ENCODE results near the gene ARL4D.
"Not testable (repeated sequence)": the region's sequence is repeated elsewhere in the genome, so short reads cannot be mapped to it uniquely, and the experiment has no call there.

Gene ARL4D, protein sequence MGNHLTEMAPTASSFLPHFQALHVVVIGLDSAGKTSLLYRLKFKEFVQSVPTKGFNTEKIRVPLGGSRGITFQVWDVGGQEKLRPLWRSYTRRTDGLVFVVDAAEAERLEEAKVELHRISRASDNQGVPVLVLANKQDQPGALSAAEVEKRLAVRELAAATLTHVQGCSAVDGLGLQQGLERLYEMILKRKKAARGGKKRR

DNA sequence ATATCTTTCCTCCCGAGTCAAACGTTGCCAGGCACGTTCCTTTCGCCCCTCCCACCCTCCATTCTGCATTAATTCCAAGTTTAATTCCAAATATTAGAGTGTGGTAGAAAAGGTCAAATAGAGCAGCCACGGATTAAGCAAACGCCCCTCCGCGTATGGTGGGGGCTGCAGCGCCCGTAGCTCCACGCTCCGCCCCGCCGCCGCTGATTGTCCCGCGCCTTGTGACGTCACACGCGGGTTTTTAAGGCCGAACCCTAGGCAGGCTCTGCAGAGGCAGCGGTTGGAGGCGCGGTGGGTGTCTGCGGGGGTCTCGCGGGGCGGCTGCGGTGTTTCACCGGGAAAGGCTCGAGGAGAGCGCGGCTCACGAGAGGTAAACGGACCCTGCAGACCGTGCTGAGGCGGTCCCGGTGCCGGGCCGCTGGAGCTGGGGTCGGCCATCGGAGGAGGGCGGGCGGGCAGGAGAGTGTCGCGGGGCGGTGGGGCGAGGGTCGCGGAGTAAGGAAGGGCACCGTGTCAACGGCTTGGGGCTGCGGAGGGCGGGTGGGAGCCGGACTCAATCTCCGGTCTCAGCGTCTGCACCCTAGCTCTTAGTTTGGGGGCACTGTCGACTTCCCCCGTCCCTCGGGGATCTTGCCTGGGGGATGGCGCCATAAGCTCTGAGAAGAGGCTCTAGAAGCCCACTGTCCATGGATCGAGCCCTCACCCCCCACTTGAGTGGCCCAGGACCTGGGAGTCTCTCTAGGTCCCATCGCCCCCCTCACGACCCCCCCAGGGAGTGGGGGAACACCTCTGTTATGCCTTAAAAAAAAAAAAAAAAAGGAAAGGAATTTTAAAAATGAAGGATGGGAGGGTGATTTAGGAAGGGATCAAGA is at the start of gene ARL4D:
ARL4D (plus strand) TSS at position 270 of the 872 bp plus-strand sequence. CDS start 740 bp downstream, outside the sequence.
- DNase-seq (ENCODE audit: low read depth), result no peak

DNA sequence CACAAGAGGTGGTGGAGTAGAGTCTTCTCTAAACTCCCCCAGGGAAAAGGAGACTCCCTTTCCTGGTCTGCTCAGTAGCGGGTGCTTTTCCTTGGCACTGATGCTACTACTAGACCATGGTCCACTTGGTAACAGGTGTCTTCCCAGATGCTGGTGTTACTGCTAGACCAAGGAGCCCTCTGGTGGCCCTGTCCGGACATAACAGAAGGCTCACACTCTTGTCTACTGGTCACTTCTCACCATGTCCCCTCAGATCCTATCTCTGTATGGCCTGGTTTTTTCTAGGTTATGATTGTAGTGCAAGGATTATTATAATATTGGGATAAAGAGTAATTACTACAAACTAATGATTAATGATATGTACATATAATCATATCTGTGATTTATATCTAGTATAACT is 49.7 kb upstream of the ARL4D start:
- no peak for DNase-seq (ENCODE audit: low read depth)

DNA sequence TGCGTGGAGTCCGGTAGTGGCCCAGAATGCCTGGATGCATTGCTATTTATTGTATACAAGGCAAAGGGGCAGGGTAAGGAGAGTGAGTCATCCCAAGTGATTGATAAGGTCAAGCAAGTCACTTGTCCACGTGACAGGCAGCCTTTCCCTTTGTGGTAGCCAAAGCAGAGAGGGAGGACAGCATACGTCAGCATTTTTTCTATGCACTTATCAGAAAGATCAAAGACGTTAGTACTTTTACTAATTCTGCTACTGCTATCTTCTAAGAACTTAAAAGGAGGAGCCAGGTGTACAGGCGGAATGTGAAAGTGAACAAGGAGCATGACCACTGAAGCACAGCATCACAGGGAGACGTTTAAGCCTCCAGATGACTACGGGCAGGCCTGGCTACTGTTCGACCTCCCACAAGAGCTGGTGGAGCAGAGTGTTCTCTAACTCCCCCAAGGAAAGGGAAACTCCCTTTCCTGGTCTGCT is 47.9 kb upstream of the ARL4D start:
- DNase-seq (ENCODE audit: low read depth), result no peak

DNA sequence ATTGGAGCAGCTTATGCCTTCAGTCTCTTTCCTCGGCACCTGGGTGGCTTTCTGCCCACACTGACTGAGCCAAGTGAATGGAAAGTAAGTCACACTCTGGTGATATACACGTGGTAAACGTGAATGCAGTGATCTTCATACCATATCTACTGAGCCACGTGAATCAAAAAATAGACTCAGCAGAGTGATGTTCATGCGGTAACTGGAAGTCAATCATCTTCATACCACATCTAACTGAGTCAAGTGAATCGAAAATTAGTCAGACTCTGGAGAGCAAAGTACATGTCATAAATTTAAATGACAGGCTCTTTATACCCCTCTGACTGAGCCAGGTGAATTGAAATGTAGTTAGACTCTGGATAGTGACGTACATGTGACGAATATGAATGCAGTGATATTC is 47.1 kb upstream of the ARL4D start:
- no peak for DNase-seq (ENCODE audit: low read depth)

DNA sequence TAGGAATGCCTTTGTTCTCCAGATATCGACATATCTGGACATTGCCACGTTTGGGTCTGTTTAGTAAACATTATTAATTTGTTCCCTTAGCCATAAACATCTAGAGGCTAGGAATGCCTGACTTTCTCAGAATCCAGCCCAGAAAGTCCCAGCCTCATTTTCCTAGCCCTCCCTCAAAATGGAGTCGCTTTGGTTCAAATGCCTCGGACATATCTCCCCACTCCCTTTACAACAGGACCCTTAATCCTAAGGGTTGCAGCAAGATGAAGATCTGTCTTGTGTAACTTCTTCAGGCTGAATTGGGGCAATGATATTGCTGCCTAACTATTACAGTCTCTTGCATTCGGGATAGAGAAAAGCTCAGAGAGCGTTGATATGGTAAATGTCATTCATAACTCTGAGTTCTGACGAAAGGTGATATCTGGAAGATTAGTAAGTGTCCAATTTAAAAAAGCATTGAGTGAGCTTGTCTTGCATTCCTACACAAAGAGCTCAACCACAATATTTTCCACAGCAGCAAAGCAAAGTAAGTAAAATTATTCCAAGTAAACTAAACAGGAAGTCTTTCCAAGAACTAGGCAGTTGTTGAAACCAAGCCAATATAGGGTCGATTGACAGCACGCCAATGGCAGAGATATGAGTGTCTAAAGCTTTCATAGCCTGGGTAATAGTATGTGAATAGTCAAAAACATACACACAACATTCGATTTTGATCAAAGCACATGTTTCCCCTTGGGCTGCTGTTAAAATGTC is 46.0 kb upstream of the ARL4D start:
- DNase-seq (ENCODE audit: low read depth), result no peak

DNA sequence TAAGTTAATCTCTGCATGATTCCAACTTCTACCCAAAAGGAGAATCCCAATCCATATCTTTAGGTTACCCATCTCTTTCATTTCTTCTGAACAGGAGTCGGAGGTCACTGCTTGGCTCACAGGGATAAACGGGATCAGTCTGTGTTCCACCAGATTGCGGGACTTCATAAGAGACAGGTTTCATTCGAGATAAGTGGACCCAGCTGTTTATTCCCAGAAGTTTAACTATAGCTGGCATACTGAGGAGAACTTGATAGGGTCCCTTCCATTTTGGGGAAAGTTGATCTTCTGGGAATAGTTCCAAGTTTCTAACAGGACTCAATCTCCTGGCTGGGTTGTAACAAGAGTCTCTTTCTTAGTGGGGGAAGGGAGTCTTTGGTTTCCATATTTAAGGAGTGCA is 45.4 kb upstream of the ARL4D start:
- no peak for DNase-seq (ENCODE audit: low read depth)

DNA sequence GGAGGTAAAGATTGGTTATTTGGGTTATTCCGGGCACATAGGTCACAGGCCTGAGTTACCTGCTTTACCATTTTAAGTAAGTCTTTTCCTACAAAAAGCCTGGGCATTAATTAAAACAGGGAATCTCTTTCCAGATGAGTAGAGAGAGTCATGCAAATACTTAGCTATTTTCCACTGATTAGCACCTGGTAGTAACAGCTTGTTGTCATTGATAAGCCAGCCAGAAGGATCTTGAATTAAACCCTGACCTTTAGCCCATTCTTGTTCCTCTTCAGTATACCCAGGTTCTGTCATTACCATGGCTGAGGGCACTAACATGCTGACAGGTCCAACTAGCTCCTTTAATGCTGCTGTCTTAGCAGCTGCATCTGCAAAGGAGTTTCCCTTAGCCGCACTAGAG is 44.4 kb upstream of the ARL4D start:
- DNase-seq (ENCODE audit: low read depth), result no peak

DNA sequence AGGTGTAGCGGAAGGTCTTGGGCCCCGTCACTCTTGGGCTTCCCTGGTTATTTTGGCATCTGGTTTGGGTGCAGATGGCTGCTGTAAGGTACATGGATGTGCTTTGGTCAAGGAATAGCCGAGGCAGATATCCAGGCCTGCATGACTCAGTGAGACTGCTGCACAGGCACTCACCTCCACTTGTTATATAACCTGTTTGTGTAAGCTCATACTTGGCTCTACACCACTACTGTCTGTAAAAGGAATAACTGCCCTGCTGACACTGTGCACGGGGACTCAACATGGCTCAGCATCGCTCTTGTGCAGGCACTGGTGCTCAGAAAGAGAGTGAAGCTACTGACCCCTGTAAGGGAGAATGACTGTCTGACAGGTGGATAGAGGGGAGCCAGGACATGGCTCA is 42.3 kb upstream of the ARL4D start:
- no peak for DNase-seq (ENCODE audit: low read depth)

DNA sequence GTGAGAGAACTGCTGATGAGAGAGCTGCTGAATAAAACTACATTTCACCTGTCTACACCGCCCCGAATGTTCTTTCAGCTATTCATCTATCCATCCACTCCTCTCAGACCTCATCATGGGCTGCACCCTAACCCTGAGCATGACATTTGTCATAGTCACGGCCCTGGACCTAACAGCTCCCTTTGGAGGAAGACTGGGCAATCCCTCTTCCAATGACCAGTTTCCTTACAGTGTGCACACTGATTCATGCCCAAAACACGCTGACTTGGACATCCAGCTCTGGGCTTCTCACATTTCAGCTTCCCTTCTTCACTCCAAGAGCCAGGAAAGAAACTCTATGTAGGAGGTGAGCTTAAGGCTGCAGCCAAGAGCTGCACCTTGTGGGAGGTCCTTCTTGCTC is 41.8 kb upstream of the ARL4D start:
- DNase-seq (ENCODE audit: low read depth), result peak; percentile 80

DNA sequence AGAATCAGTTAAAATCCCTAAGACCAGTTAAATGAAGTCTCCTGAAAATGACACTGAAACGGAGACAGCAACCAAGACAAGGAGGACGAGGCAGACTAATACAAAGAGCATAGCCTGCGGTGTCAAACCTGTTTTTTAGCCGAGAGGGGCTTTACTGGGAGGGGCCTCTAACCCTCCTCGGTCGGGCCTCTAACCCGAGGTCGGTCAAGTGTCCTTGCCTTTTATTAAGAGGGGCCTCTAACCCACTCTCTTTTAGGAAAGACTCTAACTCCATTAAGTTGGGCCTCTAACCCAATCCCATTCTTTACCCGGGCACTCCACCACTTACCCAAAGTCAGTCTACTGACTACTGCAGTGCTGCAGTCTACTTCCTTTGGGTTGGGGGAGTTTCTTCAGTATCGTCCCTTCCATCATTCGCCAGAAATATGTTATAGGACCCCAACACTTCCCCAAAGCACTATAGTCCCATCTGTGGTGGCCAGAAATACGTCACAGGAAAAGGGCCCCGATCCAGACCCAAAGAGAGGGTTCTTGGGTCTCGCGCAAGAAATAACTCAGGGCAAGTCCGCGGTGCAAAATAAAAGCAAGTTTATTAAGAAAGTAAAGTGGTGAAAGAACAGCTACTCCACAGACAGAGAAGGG is 39.2 kb upstream of the ARL4D start:
- no peak for DNase-seq (ENCODE audit: low read depth)

DNA sequence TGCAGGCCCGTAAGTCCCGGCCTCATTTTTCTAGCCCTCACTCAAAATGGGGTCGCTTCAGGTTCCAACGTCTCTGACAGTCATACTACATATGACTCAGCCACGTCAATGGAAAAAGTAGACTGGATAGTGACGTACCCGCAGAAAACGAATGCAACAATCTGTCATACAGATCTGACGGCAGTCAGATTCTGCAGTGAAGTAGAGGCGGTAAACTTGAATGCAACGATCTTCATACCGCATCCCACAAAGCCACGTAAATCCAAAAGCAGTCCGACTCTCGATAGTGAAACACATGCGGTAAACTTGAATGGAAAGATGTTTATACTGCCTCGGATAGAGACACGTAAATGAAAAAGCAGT is 38.4 kb upstream of the ARL4D start:
- DNase-seq (ENCODE audit: low read depth), result peak; percentile 39

DNA sequence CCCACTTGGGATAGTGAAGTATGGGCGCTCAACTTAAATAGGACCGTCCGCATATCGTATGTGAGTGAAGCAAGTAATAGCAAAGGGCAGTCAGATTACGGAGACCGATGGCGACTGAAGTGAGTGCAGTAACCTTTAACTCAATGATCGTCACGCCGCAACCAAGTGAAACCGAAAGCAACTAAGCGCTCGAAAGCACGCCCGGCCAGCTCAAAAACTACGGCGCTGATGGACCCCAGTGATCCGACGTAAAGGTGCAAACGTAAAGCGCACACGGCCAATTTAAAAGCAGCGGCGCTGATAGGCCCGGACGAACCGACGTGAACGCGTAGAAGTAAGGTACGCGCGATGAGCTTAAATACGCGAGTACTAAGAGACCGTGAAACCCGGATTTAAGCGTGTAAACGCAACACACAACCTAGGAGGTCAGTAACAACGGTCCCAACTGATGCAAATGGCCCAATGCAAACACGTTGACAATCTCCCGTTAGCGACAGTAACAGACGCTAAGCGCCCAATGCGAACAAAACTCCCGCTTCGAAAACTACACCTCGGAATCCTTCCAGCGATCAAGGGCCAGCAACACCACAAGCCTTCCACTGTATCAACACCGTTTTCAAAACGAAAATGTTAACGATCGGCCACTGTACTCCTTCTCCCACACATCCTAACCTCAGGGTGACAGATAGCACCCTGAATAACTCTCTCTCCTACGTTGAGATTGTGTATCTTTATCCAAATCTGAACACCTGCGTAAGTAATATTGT is 37.9 kb upstream of the ARL4D start:
- DNase-seq (ENCODE audit: low read depth), result peak; percentile 94

DNA sequence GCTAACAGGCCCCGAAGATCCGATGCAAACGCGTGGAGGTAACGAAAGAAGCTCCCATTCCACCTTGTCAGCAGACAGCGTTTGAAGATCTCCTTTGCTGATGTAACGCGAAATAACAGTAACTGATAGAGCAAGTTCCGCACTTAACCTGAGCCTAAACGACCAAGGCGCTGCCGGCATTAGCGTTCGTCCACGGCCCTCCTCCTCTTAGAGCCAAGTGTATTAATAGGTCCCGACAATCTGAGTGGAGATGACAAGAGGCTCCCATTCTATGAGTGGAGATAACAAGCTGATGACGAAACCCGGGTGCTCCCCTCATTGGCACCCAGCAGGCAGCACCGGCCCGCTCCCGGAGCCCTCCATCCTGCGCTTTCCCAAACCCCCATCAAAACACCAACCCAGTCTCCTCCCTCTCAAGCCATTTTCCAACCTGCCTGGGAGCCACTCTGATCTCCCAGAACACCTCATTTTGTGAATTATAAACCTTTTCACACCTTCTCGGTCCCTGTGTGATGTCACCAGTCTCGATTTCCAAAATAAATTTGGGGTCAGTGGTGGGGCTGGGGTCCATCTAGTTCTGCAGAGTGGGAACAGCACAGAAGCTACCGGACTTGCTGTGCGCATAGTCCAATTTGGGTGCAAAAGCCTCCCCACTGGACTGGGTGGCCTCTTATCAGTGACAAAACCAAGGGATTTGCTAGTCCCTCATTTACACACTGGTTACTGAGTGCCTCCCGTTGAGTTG is 35.4 kb upstream of the ARL4D start:
- DNase-seq (ENCODE audit: low read depth), result no peak

DNA sequence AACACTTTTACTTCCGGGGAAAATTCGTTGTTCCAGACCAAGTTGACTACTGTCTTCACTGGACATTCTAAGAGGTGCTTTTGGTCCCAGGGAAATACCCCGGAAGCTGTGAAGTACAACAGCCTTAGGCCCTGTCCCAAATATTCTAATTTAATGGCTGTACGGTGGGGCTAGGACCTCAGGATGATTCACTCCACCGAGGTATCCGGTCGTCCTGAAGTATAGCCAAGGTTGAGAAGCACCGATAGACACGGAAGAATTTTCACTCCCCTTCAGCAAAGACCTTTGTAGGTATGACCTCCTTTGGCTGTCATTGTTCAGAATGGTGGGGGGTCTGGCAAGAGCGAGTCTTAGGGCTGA is 34.9 kb upstream of the ARL4D start:
- DNase-seq (ENCODE audit: low read depth), result no peak

DNA sequence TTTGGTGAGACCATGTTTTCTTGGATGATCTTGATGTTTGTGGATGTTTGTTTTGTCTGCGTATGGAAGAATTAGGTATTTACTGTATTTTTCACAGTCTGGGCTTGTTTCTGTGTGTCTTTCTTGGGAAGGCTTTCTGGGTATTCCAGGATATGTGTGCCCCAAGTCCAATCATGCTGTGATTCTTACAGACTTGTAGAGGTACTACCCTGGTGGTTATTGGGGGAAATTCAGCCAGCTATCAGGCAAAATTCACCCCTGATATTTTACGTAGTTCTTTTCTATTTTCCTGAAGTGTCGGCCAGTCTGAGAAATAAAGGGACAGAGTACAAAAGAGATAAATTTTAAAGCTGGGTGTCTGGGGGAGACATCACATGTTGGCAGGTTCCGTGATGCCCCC is 33.4 kb upstream of the ARL4D start:
- DNase-seq (ENCODE audit: low read depth), result no peak

DNA sequence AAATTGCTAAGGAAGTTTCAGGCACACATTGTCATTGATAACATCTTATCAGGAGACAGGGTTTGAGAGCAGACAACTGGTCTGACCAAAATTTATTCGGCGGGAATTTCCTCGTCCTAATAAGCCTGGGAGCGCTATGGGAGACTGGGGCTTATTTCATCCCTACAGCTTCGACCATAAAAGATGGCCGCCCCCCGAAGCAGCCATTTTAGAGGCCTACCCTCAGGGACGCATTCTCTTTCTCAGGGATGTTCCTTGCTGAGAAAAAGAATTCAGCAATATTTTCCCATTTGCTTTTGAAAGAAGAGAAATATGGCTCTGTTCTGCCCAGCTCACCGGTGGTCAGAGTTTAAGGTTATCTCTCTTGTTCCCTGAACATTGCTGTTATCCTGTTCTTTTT is 32.9 kb upstream of the ARL4D start:
- not testable (repeated sequence) for DNase-seq (ENCODE audit: low read depth)

DNA sequence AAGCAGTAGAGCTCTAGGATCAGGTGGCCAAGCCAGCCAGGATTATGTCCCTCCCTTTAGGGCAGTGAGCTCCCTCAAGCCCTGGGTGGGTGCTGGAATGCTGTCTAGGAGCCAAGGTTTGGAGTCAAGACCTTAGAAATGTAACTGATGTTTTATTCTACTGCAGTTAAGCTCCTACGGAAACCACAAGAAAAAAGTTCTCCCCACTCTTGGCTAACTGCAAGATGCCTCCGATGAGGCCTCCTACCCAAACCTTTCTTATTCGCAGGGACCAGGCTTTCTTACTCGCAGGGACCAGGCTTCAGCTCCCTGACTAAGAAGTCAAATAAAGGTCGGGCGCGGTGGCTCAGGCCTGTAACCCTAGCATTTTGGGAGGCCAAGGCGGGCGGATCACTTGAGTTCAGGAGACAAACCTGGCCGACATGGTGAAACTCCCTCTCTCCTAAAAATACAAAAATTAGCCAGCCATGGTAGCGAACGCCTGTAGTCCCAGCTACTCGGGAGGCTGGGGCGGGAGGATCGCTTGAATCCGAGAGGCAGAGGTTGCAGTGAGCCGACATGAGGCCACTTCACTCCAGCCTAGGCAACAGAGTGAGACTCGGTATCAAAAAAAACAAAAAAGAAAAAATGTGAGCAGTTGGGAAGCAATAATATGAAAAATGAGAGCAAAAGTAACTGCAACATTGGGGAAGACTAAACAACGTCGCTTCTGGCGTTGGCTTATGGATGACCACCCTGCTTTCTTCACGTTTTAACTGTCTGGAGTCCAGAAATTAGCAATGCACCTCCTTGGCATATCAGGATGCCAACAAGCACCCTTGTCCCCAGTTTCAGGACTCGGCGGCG is 31.7 kb upstream of the ARL4D start:
- DNase-seq (ENCODE audit: low read depth), result no peak

DNA sequence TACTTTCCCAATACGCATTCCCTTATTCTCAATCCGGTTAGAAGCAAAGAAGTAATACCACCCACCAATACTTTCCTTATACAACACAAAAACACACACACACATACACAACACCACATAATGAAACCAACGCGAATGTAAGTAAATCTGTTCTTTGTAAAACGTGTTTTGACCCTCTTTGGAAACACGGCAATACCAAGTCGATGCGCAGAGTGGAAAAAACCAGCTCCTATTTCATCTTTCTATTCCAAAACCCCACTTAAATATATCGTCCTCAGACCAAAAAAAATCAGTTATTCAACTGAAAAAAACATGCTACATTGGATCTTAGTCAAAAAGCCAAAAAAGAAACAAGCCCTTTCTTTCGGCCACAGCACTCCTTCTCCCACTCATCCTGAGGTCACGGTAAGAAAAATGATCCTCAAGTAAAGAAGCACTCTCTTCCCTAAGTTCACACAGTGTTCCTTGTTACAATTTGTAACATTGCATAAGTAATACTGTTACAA is 31.0 kb upstream of the ARL4D start:
- peak; percentile 62 for DNase-seq (ENCODE audit: low read depth)

DNA sequence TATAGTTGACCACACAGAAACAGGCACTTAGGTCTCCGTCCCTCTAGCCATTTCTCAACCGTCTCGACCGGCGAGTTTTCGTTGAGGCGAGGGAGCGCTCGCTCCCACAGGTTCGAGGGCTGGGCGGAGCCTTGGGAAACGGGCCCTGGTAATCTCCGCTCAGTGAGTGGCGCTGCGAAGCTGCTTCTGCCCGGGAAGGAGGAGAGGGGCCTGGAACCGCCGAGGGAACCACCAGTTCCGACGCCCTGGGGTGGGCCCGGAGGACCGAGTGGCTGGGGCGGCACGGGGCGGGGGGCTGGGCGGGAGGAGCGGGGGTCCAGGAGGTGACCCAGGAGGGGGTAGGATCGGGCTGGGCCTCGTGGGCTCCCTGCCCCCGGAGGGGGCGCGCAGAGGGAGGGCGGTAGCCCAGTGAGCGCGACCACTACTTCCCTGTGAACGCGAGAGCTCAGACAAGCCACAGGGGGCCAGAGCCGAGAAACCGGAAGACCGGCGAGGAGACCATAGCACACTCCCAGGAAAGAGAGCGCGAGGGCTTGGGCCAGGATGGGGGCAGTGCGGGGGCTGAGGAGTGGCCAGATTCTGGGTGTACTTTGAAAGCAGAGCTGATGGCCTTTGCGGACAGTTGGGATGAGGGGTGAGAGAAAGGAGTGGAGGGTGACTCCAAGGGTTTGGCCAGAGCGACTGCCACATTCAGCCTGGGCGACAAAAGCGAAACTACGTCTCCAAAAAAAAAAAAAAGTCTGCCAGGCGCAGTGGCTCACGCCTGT is 29.9 kb upstream of the ARL4D start:
- no peak for DNase-seq (ENCODE audit: low read depth)

All from GM04503 (cell line).